Skeletal muscle satellite cell (primary cell): Measurements from ENCODE around the gene FAM240A. TPM values are rescaled to one million over a fixed set of nuclear protein-coding genes. Genes with fewer than 3 reads are reported as not detected.
A peak's percentile ranks its signal among the peaks of the same experiment; 100 is the strongest.

ENCODE experiments used
- H3K27me3 ChIP-seq: 2 replicates; pipeline ENCODE4 v1.7.0; 2013; ENCODE audit warnings: low read length; ENCODE audit not compliant: control insufficient read depth, insufficient read depth
- H3K36me3 ChIP-seq: 2 replicates; pipeline ENCODE4 v1.7.0; 2013; ENCODE audit warnings: mild to moderate bottlenecking, control low read depth, low read length; ENCODE audit not compliant: insufficient read depth
- H3K4me1 ChIP-seq: 2 replicates; pipeline ENCODE4 v1.7.0; 2013; ENCODE audit warnings: low read length; ENCODE audit not compliant: control insufficient read depth, insufficient read depth
- H3K4me2 ChIP-seq: 2 replicates; pipeline ENCODE4 v1.7.0; 2013; ENCODE audit warnings: mild to moderate bottlenecking, low read length
- H3K4me3 ChIP-seq: 2 replicates; pipeline ENCODE4 v1.7.0; 2013; ENCODE audit warnings: low read length
- H3K9ac ChIP-seq: 2 replicates; pipeline ENCODE4 v1.7.0; 2013; ENCODE audit warnings: mild to moderate bottlenecking, low read depth, low read length, moderate library complexity
- H3K9me3 ChIP-seq: replicated peaks from 2 replicates; pipeline ENCODE4 v1.7.0; 2013; ENCODE audit warnings: mild to moderate bottlenecking, control low read depth, low read length
- total RNA-seq: library from RNA; depleted of rRNA; stranded (reverse); fragments of >200 nt; gene quantifications from 2 replicates; pipeline ENCODE4 v1.2.3, GENCODE V29; 2012; rRNA removed

Gene FAM240A
- not detected in 2 replicates for total RNA-seq

- Histone ChIP-seq H3K4me3 (no peak within 1 kb of the TSS), H3K9me3 (no peaks in the 10 kb centered on the region), H3K27me3 (peaks cover 57% of the 10 kb centered on the region)
These were observed at the start of gene FAM240A for GRCh38 chr3:46612324-46612723. Gene FAM240A, plus strand, starts transcription at chr3:46612525. Its CDS starts 159 bp downstream, at chr3:46612684.

DNA sequence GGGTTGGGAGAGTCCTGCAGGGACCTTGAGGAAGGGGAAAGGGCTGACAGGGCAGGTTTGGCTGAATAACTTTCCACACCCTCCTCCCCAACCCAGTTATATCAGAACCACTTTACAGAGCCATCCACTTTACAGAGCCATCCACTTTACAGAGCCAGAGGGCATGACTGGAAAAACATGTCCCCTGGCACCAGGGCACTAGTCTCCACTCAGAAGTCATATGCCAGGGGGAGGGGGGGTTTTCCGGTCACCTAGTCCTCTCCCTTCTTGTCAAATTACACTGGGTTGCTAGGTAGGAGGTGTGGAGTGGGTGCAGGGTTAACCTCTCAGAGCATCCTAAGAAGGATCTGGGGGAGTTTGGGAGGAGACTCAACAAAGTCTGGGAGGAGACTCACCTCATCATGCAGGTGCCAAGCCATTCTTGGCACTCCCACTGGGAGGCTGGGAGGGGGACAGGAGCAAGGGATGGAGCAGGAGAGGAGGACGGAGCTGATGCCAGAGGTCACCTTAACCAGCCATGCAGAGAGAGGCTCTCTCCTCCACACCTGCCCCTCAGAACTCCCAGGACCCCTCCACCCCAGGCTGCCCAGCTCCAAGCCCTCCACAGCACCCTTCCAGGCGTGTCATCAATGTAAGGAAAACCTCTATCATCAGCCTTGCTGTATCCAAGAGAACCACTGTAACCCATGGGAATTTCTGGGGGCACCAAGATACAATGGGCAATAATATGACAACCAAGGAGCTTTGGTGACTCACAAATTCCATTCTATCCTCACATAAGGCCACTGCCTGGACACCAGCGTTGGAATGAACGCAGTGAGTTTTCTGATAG, 47.9 kb upstream of the FAM240A start:
- Histone ChIP-seq H3K4me1 (peaks cover 24% of the 10 kb centered on the region), H3K36me3 (peaks cover 3% of the 10 kb centered on the region), H3K4me3 (peak overlapping the region; percentile 75), H3K4me2 (peak overlapping the region; percentile 93), H3K27me3 (no peaks in the 10 kb centered on the region), H3K9me3 (peaks cover 4% of the 10 kb centered on the region), H3K9ac (peak overlapping the region; percentile 84)

More at GRCh38 chr3:46612324-46612723, at the start of gene FAM240A:
- H3K4me2 ChIP-seq, result no peak within 1 kb of the TSS
- peaks cover 5% of the 10 kb centered on the region for H3K4me1 ChIP-seq
- H3K36me3 ChIP-seq, result no peaks in the 10 kb centered on the region
- no peak within 1 kb of the TSS for H3K9ac ChIP-seq

DNA sequence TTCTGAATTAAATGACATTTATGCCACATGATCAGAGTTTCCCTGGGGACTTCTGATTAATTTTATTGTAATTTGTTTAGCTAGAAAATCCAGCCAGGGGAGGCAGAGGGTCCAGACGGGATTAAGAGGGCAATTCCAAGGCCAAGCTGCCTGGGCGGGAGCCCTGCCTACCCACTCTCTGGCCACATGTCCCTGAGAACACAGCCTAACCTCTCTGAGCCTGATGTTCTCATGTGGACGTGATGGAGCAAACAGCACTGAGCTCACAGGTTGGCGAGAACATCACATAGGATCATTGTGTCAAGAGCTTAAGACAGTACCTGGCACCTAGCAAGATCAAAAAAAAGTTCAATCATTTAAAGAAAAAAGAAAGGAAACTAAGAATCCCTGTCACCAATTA, 47.2 kb upstream of the FAM240A start:
- Histone ChIP-seq H3K4me2 (peak overlapping the region; percentile 93), H3K4me3 (peak overlapping the region; percentile 75), H3K9ac (peak overlapping the region; percentile 84), H3K9me3 (peaks cover 4% of the 10 kb centered on the region), H3K27me3 (no peaks in the 10 kb centered on the region), H3K4me1 (peaks cover 17% of the 10 kb centered on the region), H3K36me3 (peaks cover 3% of the 10 kb centered on the region)

DNA sequence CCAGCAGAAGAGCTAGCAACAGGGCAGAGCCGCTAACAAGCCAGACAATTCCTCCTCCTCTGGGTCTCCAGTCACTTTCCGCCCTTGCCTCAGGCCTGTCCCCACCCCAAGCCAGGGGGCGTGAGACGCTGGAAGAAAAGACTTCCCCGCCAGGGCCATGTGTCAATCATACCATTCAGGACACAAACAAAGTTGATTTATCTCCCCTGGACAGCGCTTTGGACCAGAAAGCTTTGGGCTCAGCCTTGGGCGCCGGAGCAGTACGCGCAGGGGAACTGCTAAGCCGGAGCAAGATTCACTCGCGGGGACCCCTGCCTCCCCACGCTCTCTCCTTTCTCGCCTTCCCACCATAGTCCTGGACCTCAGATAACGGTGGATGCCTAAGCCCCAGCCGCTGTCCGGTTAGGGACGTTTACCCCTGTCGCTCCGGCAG, 46.7 kb upstream of the FAM240A start:
- Histone ChIP-seq H3K4me2 (peak overlapping the region; percentile 93), H3K27me3 (no peaks in the 10 kb centered on the region), H3K9ac (peak overlapping the region; percentile 84), H3K36me3 (peaks cover 3% of the 10 kb centered on the region), H3K9me3 (peaks cover 4% of the 10 kb centered on the region), H3K4me1 (peaks cover 17% of the 10 kb centered on the region), H3K4me3 (peak overlapping the region; percentile 75)

DNA sequence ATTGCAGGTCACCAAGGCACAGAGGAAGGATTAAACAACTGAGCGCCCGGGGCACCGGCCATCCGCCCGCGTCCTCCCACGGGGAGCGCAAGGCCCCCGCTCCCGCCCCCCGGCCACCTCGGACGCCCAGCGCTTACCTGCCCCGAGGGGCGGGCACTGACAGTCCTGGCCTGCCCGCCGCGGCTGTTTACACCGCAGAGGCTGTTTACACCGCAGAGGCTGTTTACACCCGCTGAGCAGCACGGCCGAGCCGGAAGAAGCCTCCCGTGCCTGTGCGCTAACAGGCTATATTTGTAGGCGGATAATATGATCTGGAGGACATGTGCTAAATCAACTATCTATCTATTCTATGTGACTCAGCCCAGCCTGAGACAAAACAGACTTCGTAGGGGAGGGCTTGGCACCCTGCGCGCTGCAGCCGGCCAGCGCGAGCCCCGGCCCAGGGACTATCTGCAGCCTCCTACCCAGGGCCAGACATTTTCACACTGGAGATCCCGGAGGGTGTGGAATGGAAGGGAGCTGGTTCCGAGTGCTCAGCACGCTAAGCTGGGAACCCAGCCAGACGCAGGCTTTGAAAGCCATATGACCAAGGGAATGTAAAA, 46.2 kb upstream of the FAM240A start, which contains the start of gene LRRC2:
Gene LRRC2, minus strand, starts transcription at position 263 of the 602 bp plus-strand sequence. CDS start 14,711 bp downstream, outside the sequence.
- Histone ChIP-seq H3K9me3 (peaks cover 4% of the 10 kb centered on the region), H3K4me1 (peaks cover 17% of the 10 kb centered on the region), H3K27me3 (no peaks in the 10 kb centered on the region), H3K4me3 (peak within 1 kb of the TSS; percentile 75), H3K4me2 (peak within 1 kb of the TSS; percentile 93), H3K36me3 (no peaks in the 10 kb centered on the region), H3K9ac (peak within 1 kb of the TSS; percentile 84)

- Histone ChIP-seq H3K27me3 (no peaks in the 10 kb centered on the region), H3K4me1 (peaks cover under 1% of the 10 kb centered on the region), H3K36me3 (no peaks in the 10 kb centered on the region), H3K4me3 (no peak overlapping the region), H3K9ac (no peak overlapping the region), H3K4me2 (no peak overlapping the region), H3K9me3 (no peaks in the 10 kb centered on the region)
These were observed 40.6 kb upstream of the FAM240A start for GRCh38 chr3:46571684-46572083.

- Histone ChIP-seq H3K27me3 (no peaks in the 10 kb centered on the region), H3K36me3 (no peaks in the 10 kb centered on the region), H3K4me1 (no peaks in the 10 kb centered on the region), H3K9ac (no peak overlapping the region), H3K9me3 (no peaks in the 10 kb centered on the region), H3K4me2 (no peak overlapping the region), H3K4me3 (no peak overlapping the region)
These were observed 38.6 kb upstream of the FAM240A start for GRCh38 chr3:46573701-46574100.

GRCh38 chr3:46574243-46574646, 38.1 kb upstream of the FAM240A start:
- Histone ChIP-seq H3K9me3 (no peaks in the 10 kb centered on the region), H3K27me3 (no peaks in the 10 kb centered on the region), H3K4me3 (no peak overlapping the region), H3K4me1 (no peaks in the 10 kb centered on the region), H3K4me2 (no peak overlapping the region), H3K36me3 (no peaks in the 10 kb centered on the region), H3K9ac (no peak overlapping the region)

GRCh38 chr3:46574881-46575576, 37.3 kb upstream of the FAM240A start:
- Histone ChIP-seq H3K4me1 (no peaks in the 10 kb centered on the region), H3K9ac (no peak overlapping the region), H3K9me3 (no peaks in the 10 kb centered on the region), H3K36me3 (no peaks in the 10 kb centered on the region), H3K4me2 (no peak overlapping the region), H3K27me3 (peaks cover 8% of the 10 kb centered on the region), H3K4me3 (no peak overlapping the region)

DNA sequence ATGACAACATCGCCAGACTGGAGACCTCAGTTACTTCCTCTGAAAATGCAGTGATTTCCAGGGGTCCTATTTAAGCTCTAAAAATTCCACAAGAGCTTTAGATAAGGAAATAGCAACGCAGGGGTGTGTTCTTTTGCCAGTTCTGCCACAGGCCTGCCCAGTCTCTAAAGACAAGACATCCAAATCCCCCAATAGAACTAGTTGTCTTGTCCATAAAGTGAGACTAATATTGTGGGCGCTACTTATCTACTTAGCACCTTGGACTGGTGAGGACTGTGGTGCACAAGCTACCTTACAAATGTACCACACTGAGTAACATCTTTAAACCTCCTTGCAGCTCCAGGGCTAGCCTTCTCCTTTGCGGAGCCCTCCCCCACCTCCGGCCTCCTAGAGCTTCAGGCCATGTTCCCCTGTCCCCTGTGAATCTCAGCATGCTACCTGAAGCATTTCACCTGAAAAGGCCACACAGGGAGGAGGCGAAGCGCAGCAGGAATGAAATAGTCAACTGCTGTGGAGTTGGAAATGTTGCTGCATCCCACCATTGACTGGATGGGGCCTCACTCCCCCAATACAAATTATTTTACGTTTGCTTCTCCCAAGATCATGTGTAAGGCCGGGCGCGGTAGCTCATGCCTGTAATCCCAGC, 36.6 kb upstream of the FAM240A start:
- no peak overlapping the region for H3K4me3 ChIP-seq

DNA sequence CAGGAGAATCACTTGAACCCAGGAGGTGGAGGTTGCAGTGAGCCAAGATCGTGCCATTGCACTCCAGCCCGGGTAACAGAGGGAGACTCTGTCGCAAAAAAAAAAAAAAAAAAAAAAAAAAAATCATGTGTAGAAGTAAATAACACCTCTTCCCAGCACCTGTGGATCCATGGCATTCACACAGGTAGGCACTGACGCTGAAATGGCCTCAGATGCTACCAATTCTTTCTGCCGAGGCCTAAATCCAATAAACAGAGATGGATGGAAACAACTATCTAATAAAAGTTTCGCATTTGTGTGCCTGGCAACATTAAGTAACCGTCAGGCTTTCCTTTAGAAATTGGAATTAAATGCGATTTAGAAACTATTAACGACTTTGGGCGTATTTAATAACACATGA, 35.9 kb upstream of the FAM240A start:
- Histone ChIP-seq H3K9me3 (no peaks in the 10 kb centered on the region), H3K27me3 (peaks cover 17% of the 10 kb centered on the region), H3K4me1 (no peaks in the 10 kb centered on the region), H3K36me3 (no peaks in the 10 kb centered on the region), H3K9ac (no peak overlapping the region), H3K4me2 (no peak overlapping the region), H3K4me3 (no peak overlapping the region)

More for the DNA sequence above, 36.6 kb upstream of the FAM240A start:
- Histone ChIP-seq H3K4me1 (no peaks in the 10 kb centered on the region), H3K9me3 (no peaks in the 10 kb centered on the region), H3K36me3 (no peaks in the 10 kb centered on the region), H3K27me3 (peaks cover 13% of the 10 kb centered on the region), H3K4me2 (no peak overlapping the region), H3K9ac (no peak overlapping the region)
